ENCODE data around the gene GBP6. TPM values are rescaled to one million over a fixed set of nuclear protein-coding genes. Genes with fewer than 3 reads are reported as not detected.
"Not testable (repeated sequence)": the region's sequence is repeated elsewhere in the genome, so short reads cannot be mapped to it uniquely, and the experiment has no call there.

The GBP6 gene
- total RNA-seq, 3 donors from 2014 or later = 0.53 to 0.76 (median 0.55) TPM

GRCh38 chr1:89391686-89392085 lies 27.8 kb downstream of the GBP6 start:
- Mint-ChIP-seq H3K27me3 (ENCODE audit: low read depth) (no peaks in the 10 kb centered on the region), H3K4me3 (no peak overlapping the region), H3K4me1 (ENCODE audit: low read depth) (no peaks in the 10 kb centered on the region), H3K9me3 (peaks cover 12% of the 10 kb centered on the region), H3K36me3 (ENCODE audit: insufficient read depth) (peaks cover 1% of the 10 kb centered on the region)
- no peak for ATAC-seq
- DNase-seq = no peak

DNA sequence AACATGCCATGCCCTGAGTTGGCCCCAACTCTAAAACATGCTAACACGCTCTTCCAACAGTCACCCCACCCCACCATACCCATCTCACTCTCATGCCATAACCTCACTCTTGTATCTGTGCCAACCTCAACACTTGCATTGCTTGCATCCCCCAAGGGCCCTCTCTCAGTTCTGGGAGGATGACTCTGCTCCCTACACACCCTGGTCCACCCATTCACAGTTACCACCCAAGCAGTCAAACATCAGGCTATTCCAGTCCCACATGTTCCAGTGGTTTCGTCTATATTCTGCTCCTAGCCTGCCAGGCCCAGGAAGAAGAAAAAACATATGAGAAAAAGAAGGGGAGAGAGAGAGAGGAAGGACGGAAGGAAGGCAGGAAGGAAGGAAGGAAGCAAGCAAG lies 31.0 kb downstream of the GBP6 start:
- H3K27me3 Mint-ChIP-seq (ENCODE audit: low read depth) = no peaks in the 10 kb centered on the region
- H3K4me1 Mint-ChIP-seq (ENCODE audit: low read depth) = no peaks in the 10 kb centered on the region
- H3K36me3 Mint-ChIP-seq (ENCODE audit: insufficient read depth) = no peaks in the 10 kb centered on the region
- DNase-seq (no peak), ATAC-seq (no peak)
- H3K4me3 Mint-ChIP-seq = no peak overlapping the region
- H3K9me3 Mint-ChIP-seq = peaks cover 22% of the 10 kb centered on the region

DNA sequence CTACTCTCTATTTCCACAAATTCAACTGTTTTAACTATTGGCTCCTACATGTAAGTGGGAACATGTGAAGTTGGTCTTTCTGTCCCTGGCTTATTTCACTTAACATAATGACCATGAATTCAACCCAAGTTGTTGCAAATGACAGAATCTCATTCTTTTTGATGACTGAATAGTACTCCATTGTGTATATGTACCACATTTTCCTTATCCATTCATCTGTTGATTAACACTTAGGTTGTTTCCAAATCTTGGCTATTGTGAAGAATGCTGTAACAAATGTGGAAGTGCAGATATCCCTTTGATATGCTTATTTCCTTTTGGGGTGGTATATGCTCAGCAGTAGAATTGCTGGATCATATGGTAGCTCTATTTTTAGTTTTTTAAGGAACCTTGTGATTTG lies 33.0 kb downstream of the GBP6 start:
- H3K27me3 Mint-ChIP-seq (ENCODE audit: low read depth) = no peaks in the 10 kb centered on the region
- H3K4me1 Mint-ChIP-seq (ENCODE audit: low read depth) = no peaks in the 10 kb centered on the region
- H3K4me3 Mint-ChIP-seq = no peak overlapping the region
- H3K36me3 Mint-ChIP-seq (ENCODE audit: insufficient read depth) = no peaks in the 10 kb centered on the region
- ATAC-seq = no peak
- DNase-seq = no peak
- peaks cover 26% of the 10 kb centered on the region for H3K9me3 Mint-ChIP-seq

DNA sequence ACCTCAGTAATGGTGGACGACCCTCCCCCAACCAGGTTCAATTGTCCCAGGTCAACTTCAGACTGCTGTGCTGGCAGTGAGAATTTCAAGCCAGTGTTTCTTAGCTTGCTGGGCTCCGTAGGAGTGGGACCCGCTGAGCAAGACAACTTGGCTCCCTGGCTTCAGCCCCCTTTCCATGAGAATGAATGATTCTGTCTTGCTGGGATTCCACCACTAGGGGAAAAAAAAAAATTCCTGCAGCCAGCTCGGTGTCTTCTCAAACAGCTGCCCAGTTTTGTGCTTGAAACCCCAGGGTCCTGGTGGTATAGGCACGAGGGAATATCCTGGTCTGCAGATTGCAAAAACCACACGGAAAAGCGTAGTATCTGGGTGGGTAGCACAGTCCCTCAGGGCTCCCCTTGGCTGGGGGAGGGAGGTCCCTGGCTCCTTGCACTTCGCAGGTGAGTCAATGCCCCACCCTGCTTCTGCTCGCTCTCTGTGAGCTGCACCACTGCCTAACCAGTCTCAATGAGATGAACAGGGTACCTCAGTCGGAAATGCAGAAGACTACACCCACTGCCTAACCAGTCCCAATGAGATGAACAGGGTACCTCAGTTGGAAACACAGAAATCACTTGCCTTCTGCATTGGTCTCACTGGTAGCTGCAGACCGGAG lies 41.5 kb downstream of the GBP6 start:
- no peak overlapping the region for H3K4me3 Mint-ChIP-seq
- peaks cover 31% of the 10 kb centered on the region for H3K4me1 Mint-ChIP-seq (ENCODE audit: low read depth)
- no peak for ATAC-seq
- H3K27me3 Mint-ChIP-seq (ENCODE audit: low read depth) = no peaks in the 10 kb centered on the region
- no peaks in the 10 kb centered on the region for H3K36me3 Mint-ChIP-seq (ENCODE audit: insufficient read depth)
- H3K9me3 Mint-ChIP-seq = no peaks in the 10 kb centered on the region
- DNase-seq = no peak

DNA sequence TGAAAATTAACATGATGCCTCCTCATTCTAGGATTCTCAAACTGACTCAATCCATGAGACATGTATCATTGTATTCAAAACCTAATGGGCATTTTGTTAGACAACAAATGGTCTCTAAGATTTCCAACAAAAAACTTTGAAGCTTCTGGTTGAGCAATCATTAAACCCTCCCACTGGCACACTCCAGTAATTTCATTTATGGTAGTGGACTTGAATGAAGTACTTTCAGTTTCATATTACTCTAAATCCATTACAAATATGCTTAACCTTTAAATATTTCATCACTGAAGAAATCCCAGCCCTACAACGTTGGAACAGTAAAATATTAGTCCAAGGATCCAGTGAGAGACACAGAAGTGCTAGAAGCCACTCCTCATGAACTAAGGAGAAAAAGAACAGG lies 43.5 kb downstream of the GBP6 start:
- H3K27me3 Mint-ChIP-seq (ENCODE audit: low read depth) = no peaks in the 10 kb centered on the region
- DNase-seq = no peak
- H3K4me3 Mint-ChIP-seq = peak overlapping the region; percentile 74
- ATAC-seq = peak; percentile 23 to 43
- H3K4me1 Mint-ChIP-seq (ENCODE audit: low read depth) = peaks cover 35% of the 10 kb centered on the region
- peaks cover 5% of the 10 kb centered on the region for H3K36me3 Mint-ChIP-seq (ENCODE audit: insufficient read depth)
- H3K9me3 Mint-ChIP-seq = no peaks in the 10 kb centered on the region

GRCh38 chr1:89407768-89408167 lies 43.9 kb downstream of the GBP6 start:
- DNase-seq; H3K9me3 Mint-ChIP-seq; H3K27me3 Mint-ChIP-seq (ENCODE audit: low read depth); ATAC-seq; H3K36me3 Mint-ChIP-seq (ENCODE audit: insufficient read depth): not testable (repeated sequence)
- H3K4me3 Mint-ChIP-seq = peak overlapping the region; percentile 74
- peaks cover 35% of the 10 kb centered on the region for H3K4me1 Mint-ChIP-seq (ENCODE audit: low read depth)

DNA sequence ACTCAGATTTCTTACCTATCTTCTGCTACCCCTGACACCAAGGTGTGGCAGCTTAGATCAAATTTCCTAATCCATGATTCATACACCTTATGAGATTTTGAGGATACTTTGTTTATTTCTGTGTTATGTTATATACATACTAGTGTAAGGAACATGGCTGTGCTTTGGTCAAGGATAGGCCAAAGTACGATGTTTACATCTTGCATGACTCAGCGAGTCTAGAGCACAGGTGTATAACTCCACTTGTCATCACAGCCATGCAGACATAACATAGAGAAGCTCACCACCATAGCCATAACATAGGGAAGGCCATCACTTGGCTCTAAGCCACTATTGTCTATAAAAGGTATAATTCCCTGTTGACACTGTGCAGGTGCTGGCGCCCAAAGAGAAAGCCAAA lies 61.2 kb downstream of the GBP6 start:
- Mint-ChIP-seq H3K36me3 (ENCODE audit: insufficient read depth) (peaks cover 10% of the 10 kb centered on the region), H3K4me3 (no peak overlapping the region), H3K9me3 (no peaks in the 10 kb centered on the region), H3K4me1 (ENCODE audit: low read depth) (no peaks in the 10 kb centered on the region), H3K27me3 (ENCODE audit: low read depth) (peaks cover 4% of the 10 kb centered on the region)
- no peak for ATAC-seq
- no peak for DNase-seq

- Mint-ChIP-seq H3K36me3 (ENCODE audit: insufficient read depth) (peaks cover 3% of the 10 kb centered on the region), H3K4me3 (no peak overlapping the region), H3K9me3 (no peaks in the 10 kb centered on the region), H3K27me3 (ENCODE audit: low read depth) (peaks cover 6% of the 10 kb centered on the region), H3K4me1 (ENCODE audit: low read depth) (peaks cover 3% of the 10 kb centered on the region)
- DNase-seq (no peak), ATAC-seq (no peak)
These were observed 65.2 kb downstream of the GBP6 start for GRCh38 chr1:89429062-89429461.

DNA sequence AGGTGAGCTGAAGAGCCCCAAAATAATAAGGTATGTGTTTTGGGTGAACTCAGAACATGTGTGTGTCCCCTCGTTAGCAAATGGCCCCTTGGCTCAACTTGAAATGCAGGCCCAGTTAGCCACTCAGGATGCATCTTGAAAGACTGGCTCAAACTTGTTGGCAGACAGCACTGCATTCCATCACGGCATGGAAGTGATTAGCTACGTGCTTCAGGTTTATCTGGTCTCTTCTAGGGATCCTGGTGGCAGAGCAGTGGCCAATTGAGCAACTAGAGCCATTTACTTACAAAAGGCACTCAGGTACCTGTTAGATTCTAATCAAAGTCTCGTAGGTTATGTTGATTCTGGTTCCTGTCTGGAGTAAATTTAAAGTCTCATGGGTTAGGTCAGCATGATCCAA lies 65.8 kb downstream of the GBP6 start:
- H3K4me3 Mint-ChIP-seq; H3K4me1 Mint-ChIP-seq (ENCODE audit: low read depth); H3K27me3 Mint-ChIP-seq (ENCODE audit: low read depth); H3K36me3 Mint-ChIP-seq (ENCODE audit: insufficient read depth); ATAC-seq; DNase-seq; H3K9me3 Mint-ChIP-seq: not testable (repeated sequence)

DNA sequence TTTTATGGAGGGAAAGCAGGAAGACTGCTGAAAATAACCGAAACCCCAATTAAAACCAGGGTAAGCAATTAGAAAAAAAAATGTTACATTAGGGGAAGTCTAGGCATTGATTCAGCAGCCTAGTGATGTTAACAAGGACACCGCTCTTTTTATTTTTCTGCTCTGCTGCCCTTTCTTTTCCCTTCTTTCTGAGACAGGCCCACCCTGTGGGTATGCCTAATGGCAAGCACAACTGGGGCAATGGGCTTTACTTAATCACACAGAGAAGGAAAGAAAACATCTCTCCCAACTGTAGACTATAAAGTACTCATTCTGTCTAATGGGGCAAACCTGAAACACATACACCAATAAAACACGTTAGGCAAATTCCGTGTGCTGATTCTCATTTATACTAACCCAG lies 69.6 kb downstream of the GBP6 start:
- Mint-ChIP-seq H3K27me3 (ENCODE audit: low read depth) (peaks cover 2% of the 10 kb centered on the region), H3K4me3 (no peak overlapping the region), H3K36me3 (ENCODE audit: insufficient read depth) (no peaks in the 10 kb centered on the region), H3K4me1 (ENCODE audit: low read depth) (peaks cover 3% of the 10 kb centered on the region), H3K9me3 (no peaks in the 10 kb centered on the region)
- ATAC-seq = no peak
- DNase-seq = no peak

DNA sequence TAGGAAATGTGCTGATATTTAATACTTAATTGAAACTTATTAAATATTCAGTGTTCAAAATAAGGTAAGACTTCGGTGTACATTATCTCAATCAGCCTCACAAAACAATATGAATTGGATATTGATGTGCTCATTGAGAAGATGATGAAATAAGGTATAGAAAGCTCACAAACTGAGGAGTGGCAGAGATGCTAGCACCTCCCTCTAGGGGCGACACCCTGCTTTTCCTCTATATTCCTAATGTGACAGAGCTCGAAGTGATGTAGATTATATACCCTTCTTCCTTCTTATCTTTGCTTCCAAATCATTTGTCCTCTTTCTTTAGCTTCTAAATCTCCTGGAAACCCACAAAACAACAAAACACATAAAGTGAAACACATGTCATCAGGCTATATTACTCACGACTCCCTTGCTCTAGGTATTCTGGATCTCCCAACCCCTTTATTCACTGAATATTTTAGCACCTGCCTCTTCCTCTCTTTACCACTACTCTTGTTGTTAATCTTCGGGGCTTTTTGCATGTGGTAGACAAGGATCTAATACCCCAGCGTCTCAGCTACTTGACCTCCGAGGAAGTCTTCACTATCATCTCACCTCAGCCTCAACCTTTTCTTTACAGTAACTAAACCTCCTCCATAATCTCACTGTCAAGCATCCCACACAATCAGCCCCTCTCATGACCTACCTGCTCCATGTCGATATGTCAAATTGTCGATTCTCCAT lies 70.4 kb downstream of the GBP6 start:
- ATAC-seq = peak; percentile 93 to 96
- not testable (repeated sequence) for H3K27me3 Mint-ChIP-seq (ENCODE audit: low read depth); H3K4me1 Mint-ChIP-seq (ENCODE audit: low read depth); H3K36me3 Mint-ChIP-seq (ENCODE audit: insufficient read depth); H3K9me3 Mint-ChIP-seq; DNase-seq; H3K4me3 Mint-ChIP-seq

Other genes with a start within 250 kb of the GBP6 start
- gene GBP2, start 237.9 kb upstream of the GBP6 start, total RNA-seq = 100 to 1,000 TPM; 186 to 267 (median 244) TPM
- under 1 TPM in 2 of 3 donors, not detected in 1; 0.29 to 0.51 TPM for gene GBP7, start 188.1 kb upstream of the GBP6 start, total RNA-seq
- gene GBP4, start 165.1 kb upstream of the GBP6 start, total RNA-seq = 10 to 100 TPM; 40.3 to 71.7 (median 53.2) TPM
- 100 to 1,000 TPM in 2 of 3 donors, 10 to 100 TPM in 1; 63.4 to 177 (median 147) TPM for gene GBP5, start 91.2 kb upstream of the GBP6 start, total RNA-seq
- 10 to 100 TPM; 71.5 to 81.9 (median 73.0) TPM for gene LRRC8B, start 160.8 kb downstream of the GBP6 start, total RNA-seq

Data from activated T-cell treated with anti-CD3 and anti-CD28 coated beads, Interleukin-2, amount 50 U/mL, for 4 hours (primary cell).